K562 (cell line): ENCODE measurements around the gene STK33. TPM values are rescaled to one million over a fixed set of nuclear protein-coding genes. Genes with fewer than 3 reads are reported as not detected.

Source experiments
- ATAC-seq: fragments of 200-7000 bp; cut with Tn5 transposase; 3 replicates; pipeline ENCODE4 v1.9.1; 2020; ENCODE audit warnings: moderate library complexity
- BruUV-seq: library from RNA; stranded (reverse); fragments of 400-500 nt; replicated peaks from 2 replicates; lab custom pipeline; 2021; lab: Mats Ljungman, UMichigan
- CTCF ChIA-PET: fragments of 300-600 bp; formaldehyde crosslinking; extraction: SDS; loops from one replicate; lab custom pipeline; 2021; ENCODE audit warnings: low intra/inter-chr PET ratio; lab: Yijun Ruan, JAX
- POLR2A ChIA-PET: fragments of 300-600, 350-650 bp; sonication (Branson Sonifier 250); formaldehyde crosslinking; extraction: SDS; loops from one replicate; lab custom pipeline; 2021; ENCODE audit warnings: antibody characterized with exemption, inconsistent platforms; lab: Yijun Ruan, JAX
- DNase-seq, 4 experiments: peaks; one replicate each; pipeline versions ENCODE4 v3.0.0 to v3.0.0-alpha.2; 2011 to 2018; ENCODE audit warnings: low spot score in 3 of 4, mixed read lengths in 3 of 4; ENCODE audit errors: extremely low read depth in 1 of 4
- FAIRE-seq: peaks from 2 replicates; lab custom pipeline; 2011; peaks lifted over from hg19 to GRCh38; lab: Jason Lieb, UNC
- H2AFZ ChIP-seq: 2 replicates; pipeline ENCODE4 v1.6.0; 2011; ENCODE audit warnings: low read depth, low read length, control low read depth, inconsistent platforms
- H3K27ac ChIP-seq: fragments of 200-600 bp; 3 replicates; pipeline ENCODE4 v1.8.0; 2011; ENCODE audit warnings: low read depth, mild to moderate bottlenecking, control low read depth, inconsistent platforms, low read length, moderate library complexity, mixed read lengths; ENCODE audit errors: extremely low read depth
- H3K27me3 ChIP-seq, 2 experiments: fragments of 300-600 bp in 1 of 2; 2 replicates in 1 of 2; 3 replicates in 1 of 2; pipeline versions ENCODE4 v1.6.0 to v1.8.0; 2011; ENCODE audit warnings: inconsistent platforms in 2 of 2, low read length in 2 of 2, mild to moderate bottlenecking in 1 of 2, mixed read lengths in 1 of 2, moderate library complexity in 1 of 2; ENCODE audit not compliant: control insufficient read depth in 2 of 2, insufficient read depth in 2 of 2
- H3K36me3 ChIP-seq: fragments of 300-600 bp; 3 replicates; pipeline ENCODE4 v1.8.0; 2011; ENCODE audit warnings: mild to moderate bottlenecking, low read length, inconsistent platforms; ENCODE audit not compliant: control insufficient read depth, insufficient read depth
- H3K4me1 ChIP-seq, 2 experiments: fragments of 200-600 bp in 1 of 2; replicated peaks in 1 of 2; 2 replicates in 1 of 2; 3 replicates in 1 of 2; pipeline versions ENCODE4 v1.5.1 to v1.8.0; 2011; ENCODE audit warnings: inconsistent platforms in 2 of 2, low read length in 2 of 2, mild to moderate bottlenecking in 1 of 2, mixed read lengths in 1 of 2, moderate library complexity in 1 of 2; ENCODE audit not compliant: control insufficient read depth in 2 of 2, insufficient read depth in 2 of 2
- H3K4me2 ChIP-seq: 2 replicates; pipeline ENCODE4 v1.6.1; 2011; ENCODE audit warnings: low read length, control low read depth, inconsistent platforms, mixed read lengths; ENCODE audit not compliant: insufficient read depth
- H3K4me3 ChIP-seq: fragments of 200-600 bp; sonication (generic), shearing (Covaris generic); 2 replicates; pipeline ENCODE4 v1.5.1; 2016; ENCODE audit warnings: control low read depth, inconsistent platforms
- H3K79me2 ChIP-seq: fragments of 200-600 bp; 3 replicates; pipeline ENCODE4 v1.8.0; 2011; ENCODE audit warnings: low read length, inconsistent platforms; ENCODE audit not compliant: control insufficient read depth, insufficient read depth
- H3K9ac ChIP-seq, 2 experiments: 2 replicates each; pipeline versions ENCODE4 v1.6.0 to v1.6.1; 2011; ENCODE audit warnings: low read depth in 2 of 2, low read length in 2 of 2, control low read depth in 1 of 2, inconsistent platforms in 1 of 2, mild to moderate bottlenecking in 1 of 2, mixed read lengths in 1 of 2; ENCODE audit not compliant: insufficient read depth in 1 of 2
- H3K9me1 ChIP-seq: one replicate; pipeline ENCODE4 v1.6.0; 2011; ENCODE audit warnings: inconsistent platforms, mild to moderate bottlenecking, low read length, moderate library complexity; ENCODE audit not compliant: control insufficient read depth, insufficient read depth
- H3K9me3 ChIP-seq: replicated peaks from 2 replicates; pipeline ENCODE4 v1.5.1; 2011; ENCODE audit warnings: low read depth, low read length, inconsistent platforms; ENCODE audit not compliant: control insufficient read depth, insufficient read depth
- H4K20me1 ChIP-seq: replicated peaks from 2 replicates; pipeline ENCODE4 v1.6.1; 2011; ENCODE audit warnings: low read length, inconsistent platforms, mixed read lengths; ENCODE audit not compliant: control insufficient read depth, insufficient read depth
- DEAF1 ChIP-seq: fragments of 450-650 bp; formaldehyde crosslinking; IDR thresholded peaks from 2 replicates; pipeline ENCODE4 v1.4.0; 2020; ENCODE audit warnings: mild to moderate bottlenecking, moderate library complexity
- E2F4 ChIP-seq: sonication (generic); formaldehyde crosslinking; IDR thresholded peaks from 2 replicates; pipeline ENCODE4 v1.8.0; 2022; ENCODE audit warnings: mild to moderate bottlenecking, low read depth, missing genetic modification reagents
- HDAC8 ChIP-seq: fragments of 450-650 bp; IDR thresholded peaks from 2 replicates; pipeline ENCODE4 v1.6.1; 2016; ENCODE audit warnings: mild to moderate bottlenecking, missing genetic modification characterization, moderate library complexity, missing compliant biosample characterization
- MAFG ChIP-seq: fragments of 450-650 bp; conservative IDR thresholded peaks from 2 replicates; pipeline ENCODE4 v1.6.1; 2016; ENCODE audit warnings: missing genetic modification characterization, missing compliant biosample characterization
- NBN ChIP-seq: fragments of 450-650 bp; IDR thresholded peaks from 2 replicates; pipeline ENCODE4 v1.6.1; 2016; ENCODE audit warnings: low read depth, mild to moderate bottlenecking
- PPARD ChIP-seq: fragments of 250-450 bp; sonication (Bioruptor Pico); IDR thresholded peaks from 2 replicates; pipeline ENCODE4 v1.8.0; 2022; ENCODE audit warnings: inconsistent platforms, mild to moderate bottlenecking, moderate library complexity
- RBM15 ChIP-seq: fragments of 200-400 bp; formaldehyde crosslinking; IDR thresholded peaks from 2 replicates; pipeline ENCODE4 v1.6.1; 2018; ENCODE audit warnings: mild to moderate bottlenecking, low read length, moderate library complexity; ENCODE audit not compliant: insufficient read depth
- RNF2 ChIP-seq: sonication (generic); IDR thresholded peaks from 2 replicates; pipeline ENCODE4 v1.6.1; 2016
- RUNX1 ChIP-seq: sonication (generic); IDR thresholded peaks from 2 replicates; pipeline ENCODE4 v1.6.1; 2016; ENCODE audit warnings: antibody characterized with exemption, low read depth
- SRSF9 ChIP-seq: fragments of 200-400 bp; formaldehyde crosslinking; IDR thresholded peaks from 2 replicates; pipeline ENCODE4 v1.6.1; 2017; ENCODE audit warnings: low read depth, low read length, borderline replicate concordance
- TCF7 ChIP-seq: sonication (generic); IDR thresholded peaks from 2 replicates; pipeline ENCODE4 v1.6.1; 2016; ENCODE audit warnings: antibody characterized with exemption, borderline replicate concordance
- ZC3H11A ChIP-seq: IDR thresholded peaks from 2 replicates; pipeline ENCODE4 v1.6.1; 2012; ENCODE audit warnings: low read depth, low read length, improper control_type of control experiment
- ZNF146 ChIP-seq: IDR thresholded peaks from one replicate; pipeline ENCODE4 v1.6.1; 2018; ENCODE audit warnings: missing compliant biosample characterization; ENCODE audit not compliant: unreplicated experiment
- ZNF584 ChIP-seq: fragments of 200-800 bp; sonication (Bioruptor generic); IDR thresholded peaks from 2 replicates; pipeline ENCODE4 v1.6.1; 2016; ENCODE audit warnings: low read depth, mild to moderate bottlenecking, missing genetic modification characterization, missing compliant biosample characterization
- WGBS: fragments of 100-300 bp; shearing (Covaris generic); methylation state at CpG from one replicate; pipeline ENCODE4 v1.1.6; 2016; ENCODE audit warnings: low coverage, mixed read lengths; ENCODE audit not compliant: insufficient coverage; ENCODE audit errors: missing lambda C conversion rate; 5-methylcytosine and 5-hydroxymethylcytosine counted together
- in situ Hi-C: fragments of 300-500 bp; cut with MboI; formaldehyde crosslinking; loops from 4 replicates; pipeline ENCODE4 v1.15.0; 2018; ENCODE audit warnings: inconsistent platforms, mixed read lengths
- intact Hi-C: fragments of 100-400 bp; cut with micrococcal nuclease; formaldehyde crosslinking; loops from 2 replicates; pipeline ENCODE4 v1.14.2; 2022
- polyA plus RNA-seq, 8 experiments: library from polyadenylated mRNA; depleted of rRNA in 4 of 8; stranded (reverse) in 5 of 8; unstranded in 3 of 8; fragments of >200 nt; fragmentation: Nextera tagmentation in 2 of 8; fragmentation: Illumina TruSeq in 1 of 8; extraction: Ambion mirVana in 2 of 8; extraction: Trizol in 1 of 8; gene quantifications; 2 replicates each; pipeline versions ENCODE4 v1.2.1 to v1.2.3, GENCODE V29; 2011 to 2014; ENCODE audit warnings: inconsistent platforms in 1 of 8, missing spikeins in 1 of 8
- total RNA-seq, 7 experiments: library from RNA; depleted of rRNA in 6 of 7; stranded (reverse); fragments of >200 nt in 6 of 7; fragmentation: Illumina TruSeq in 2 of 7; extraction: Trizol in 2 of 7; gene quantifications; 2 replicates each; pipeline versions ENCODE4 v1.2.1 to v1.2.3, GENCODE V29; 2011 to 2021; ENCODE audit warnings: low replicate concordance in 1 of 7

Gene STK33
- total and polyA plus RNA-seq, 9 of the 15 experiments (the other 6 are each of a cell fraction or from before 2014, with no cell fraction given), result not detected

GRCh38 chr11:8387693-8388092 is 206.3 kb downstream of the STK33 start:
- H3K4me1 ChIP-seq, result peaks cover 3 to 6% of the 10 kb centered on the region in 2 experiments; a peak in 3 of 5 replicates
- H3K4me3 ChIP-seq, result no peak overlapping the region
- H3K9me1 ChIP-seq, result no peaks in the 10 kb centered on the region
- TF ChIP-seq PPARD (CRISPR knock-in tag), result no peak
- TF ChIP-seq RUNX1, result no peak
- no peak for TF ChIP-seq E2F4 (CRISPR knock-in tag)
- no peak for TF ChIP-seq TCF7
- no peak for TF ChIP-seq RBM15
- TF ChIP-seq DEAF1 (CRISPR knock-in tag), result no peak
- no peak for TF ChIP-seq MAFG (tag)
- no peak for TF ChIP-seq ZNF584 (CRISPR knock-in tag)
- TF ChIP-seq ZNF146 (CRISPR knock-in tag), result no peak
- no peak for TF ChIP-seq SRSF9
- no peak for TF ChIP-seq NBN
- TF ChIP-seq HDAC8 (tag), result no peak
- TF ChIP-seq RNF2, result no peak
- TF ChIP-seq ZC3H11A, result no peak
- H3K79me2 ChIP-seq, result no peaks in the 10 kb centered on the region
- no peak for FAIRE-seq
- no TSS peak for BruUV-seq
- CTCF ChIA-PET, result no interaction called here
- no peak for ATAC-seq
- no peak overlapping the region for H3K9ac ChIP-seq
- intact Hi-C loops (no loop called here), in situ Hi-C loops (no loop called here)
- no peak for DNase-seq
- H3K27me3 ChIP-seq, result peaks cover 7 to 45% of the 10 kb centered on the region in 2 experiments; a peak in 4 of 5 replicates
- POLR2A ChIA-PET, result no interaction called here
- H3K9me3 ChIP-seq, result no peaks in the 10 kb centered on the region
- H3K27ac ChIP-seq, result no peak overlapping the region
- no peaks in the 10 kb centered on the region for H3K36me3 ChIP-seq
- H2AFZ ChIP-seq, result no peak overlapping the region
- H4K20me1 ChIP-seq, result no peaks in the 10 kb centered on the region
- no peak overlapping the region for H3K4me2 ChIP-seq
- 7% methylated on average over 5 of the region's 5 CpGs for WGBS
